HL-60 (cell line): ENCODE results near the gene DDX23.

ENCODE experiments used
- GABPA ChIP-seq: IDR thresholded peaks from 2 replicates; pipeline ENCODE4 v1.6.1; 2012; ENCODE audit warnings: low read depth
- POLR2AphosphoS5 ChIP-seq: IDR thresholded peaks from 2 replicates; pipeline ENCODE4 v1.6.1; 2012; ENCODE audit warnings: low read depth
- SPI1 ChIP-seq: IDR thresholded peaks from 2 replicates; pipeline ENCODE4 v1.6.1; 2012; ENCODE audit warnings: low read depth, mild to moderate bottlenecking, borderline replicate concordance
- TF ChIP-seq, protein P1 (sequence below): IDR thresholded peaks from one replicate; pipeline ENCODE4 v1.5.1; 2011; ENCODE audit warnings: low read length, control low read depth, inconsistent platforms; ENCODE audit not compliant: insufficient read depth
- TF ChIP-seq, protein P2 (sequence below): IDR thresholded peaks from 2 replicates; pipeline ENCODE4 v1.6.1; 2012; ENCODE audit warnings: low read depth; ENCODE audit not compliant: insufficient replicate concordance

DNA sequence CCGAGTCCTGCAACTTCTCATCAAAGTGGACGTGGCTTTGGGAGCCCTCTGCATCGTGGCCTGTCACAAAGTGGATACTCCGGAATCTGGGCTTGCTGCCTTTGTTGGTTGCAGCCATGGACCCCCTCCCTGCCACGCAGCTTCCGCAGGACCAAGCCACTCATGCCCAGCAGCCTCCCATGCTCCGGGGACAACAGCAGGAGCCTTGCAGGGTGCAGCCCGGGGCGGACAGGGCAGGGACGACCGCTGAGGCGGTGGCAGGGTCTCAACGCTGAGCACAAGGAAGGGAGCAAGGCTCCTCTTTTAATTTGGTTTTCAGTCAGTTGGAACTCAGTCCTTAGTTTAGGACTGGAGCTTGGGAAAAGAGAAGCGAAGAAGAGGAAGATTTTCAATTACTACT is 51.0 kb downstream of the DDX23 start:
- TF ChIP-seq, protein P1, sequence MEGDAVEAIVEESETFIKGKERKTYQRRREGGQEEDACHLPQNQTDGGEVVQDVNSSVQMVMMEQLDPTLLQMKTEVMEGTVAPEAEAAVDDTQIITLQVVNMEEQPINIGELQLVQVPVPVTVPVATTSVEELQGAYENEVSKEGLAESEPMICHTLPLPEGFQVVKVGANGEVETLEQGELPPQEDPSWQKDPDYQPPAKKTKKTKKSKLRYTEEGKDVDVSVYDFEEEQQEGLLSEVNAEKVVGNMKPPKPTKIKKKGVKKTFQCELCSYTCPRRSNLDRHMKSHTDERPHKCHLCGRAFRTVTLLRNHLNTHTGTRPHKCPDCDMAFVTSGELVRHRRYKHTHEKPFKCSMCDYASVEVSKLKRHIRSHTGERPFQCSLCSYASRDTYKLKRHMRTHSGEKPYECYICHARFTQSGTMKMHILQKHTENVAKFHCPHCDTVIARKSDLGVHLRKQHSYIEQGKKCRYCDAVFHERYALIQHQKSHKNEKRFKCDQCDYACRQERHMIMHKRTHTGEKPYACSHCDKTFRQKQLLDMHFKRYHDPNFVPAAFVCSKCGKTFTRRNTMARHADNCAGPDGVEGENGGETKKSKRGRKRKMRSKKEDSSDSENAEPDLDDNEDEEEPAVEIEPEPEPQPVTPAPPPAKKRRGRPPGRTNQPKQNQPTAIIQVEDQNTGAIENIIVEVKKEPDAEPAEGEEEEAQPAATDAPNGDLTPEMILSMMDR = no peak
- TF ChIP-seq POLR2AphosphoS5 (no peak), GABPA (no peak), SPI1 (no peak)
- TF ChIP-seq, protein P2, sequence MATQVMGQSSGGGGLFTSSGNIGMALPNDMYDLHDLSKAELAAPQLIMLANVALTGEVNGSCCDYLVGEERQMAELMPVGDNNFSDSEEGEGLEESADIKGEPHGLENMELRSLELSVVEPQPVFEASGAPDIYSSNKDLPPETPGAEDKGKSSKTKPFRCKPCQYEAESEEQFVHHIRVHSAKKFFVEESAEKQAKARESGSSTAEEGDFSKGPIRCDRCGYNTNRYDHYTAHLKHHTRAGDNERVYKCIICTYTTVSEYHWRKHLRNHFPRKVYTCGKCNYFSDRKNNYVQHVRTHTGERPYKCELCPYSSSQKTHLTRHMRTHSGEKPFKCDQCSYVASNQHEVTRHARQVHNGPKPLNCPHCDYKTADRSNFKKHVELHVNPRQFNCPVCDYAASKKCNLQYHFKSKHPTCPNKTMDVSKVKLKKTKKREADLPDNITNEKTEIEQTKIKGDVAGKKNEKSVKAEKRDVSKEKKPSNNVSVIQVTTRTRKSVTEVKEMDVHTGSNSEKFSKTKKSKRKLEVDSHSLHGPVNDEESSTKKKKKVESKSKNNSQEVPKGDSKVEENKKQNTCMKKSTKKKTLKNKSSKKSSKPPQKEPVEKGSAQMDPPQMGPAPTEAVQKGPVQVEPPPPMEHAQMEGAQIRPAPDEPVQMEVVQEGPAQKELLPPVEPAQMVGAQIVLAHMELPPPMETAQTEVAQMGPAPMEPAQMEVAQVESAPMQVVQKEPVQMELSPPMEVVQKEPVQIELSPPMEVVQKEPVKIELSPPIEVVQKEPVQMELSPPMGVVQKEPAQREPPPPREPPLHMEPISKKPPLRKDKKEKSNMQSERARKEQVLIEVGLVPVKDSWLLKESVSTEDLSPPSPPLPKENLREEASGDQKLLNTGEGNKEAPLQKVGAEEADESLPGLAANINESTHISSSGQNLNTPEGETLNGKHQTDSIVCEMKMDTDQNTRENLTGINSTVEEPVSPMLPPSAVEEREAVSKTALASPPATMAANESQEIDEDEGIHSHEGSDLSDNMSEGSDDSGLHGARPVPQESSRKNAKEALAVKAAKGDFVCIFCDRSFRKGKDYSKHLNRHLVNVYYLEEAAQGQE = no peak
